A204.1 (cell line): ENCODE data around the gene ZCCHC14.
"Not testable (repeated sequence)": the region's sequence is repeated elsewhere in the genome, so short reads cannot be mapped to it uniquely, and the experiment has no call there.

Experiments
- FAIRE-seq: peaks from 2 replicates; lab custom pipeline; 2012; peaks lifted over from hg19 to GRCh38; lab: Jason Lieb, UNC

ZCCHC14 gene

DNA sequence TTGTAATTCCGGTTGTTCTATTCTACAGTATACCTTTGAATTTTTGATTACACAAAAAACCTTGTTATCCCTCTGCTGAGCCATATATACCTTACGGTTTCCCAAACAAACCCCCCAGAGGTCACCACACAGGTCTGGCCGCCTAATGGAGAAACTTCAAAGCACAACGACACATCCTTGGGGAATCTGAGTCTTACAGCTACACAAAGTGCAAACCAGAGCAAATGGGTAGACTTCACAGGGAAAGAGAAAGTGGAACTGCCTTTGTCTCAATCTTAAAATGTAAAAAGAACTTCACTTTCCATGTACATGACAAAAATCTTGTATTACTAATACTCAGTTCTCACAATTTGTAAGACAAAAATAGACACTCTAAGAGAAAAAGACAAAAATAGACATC is 111.9 kb downstream of the ZCCHC14 start:
- FAIRE-seq: no peak

DNA sequence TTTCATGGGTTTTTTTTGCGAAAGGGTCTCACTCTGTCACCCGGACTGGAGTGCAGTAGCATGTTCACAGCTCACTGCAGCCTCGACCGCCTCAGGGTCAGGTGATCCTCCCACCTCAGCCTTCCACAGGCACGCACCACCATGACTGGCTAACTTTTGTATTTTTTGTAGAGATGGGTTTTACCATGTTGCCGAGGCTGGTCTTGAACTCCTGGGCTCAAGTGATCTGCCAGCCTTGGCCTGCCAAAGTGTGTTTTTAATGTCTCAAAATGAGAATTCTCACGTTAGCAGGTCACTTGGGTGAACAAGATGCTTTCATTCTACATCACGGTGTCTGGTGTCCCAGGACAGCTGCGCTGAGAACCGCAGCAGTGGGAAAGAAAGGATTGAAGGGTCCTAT is 112.4 kb downstream of the ZCCHC14 start:
- no peak for FAIRE-seq

DNA sequence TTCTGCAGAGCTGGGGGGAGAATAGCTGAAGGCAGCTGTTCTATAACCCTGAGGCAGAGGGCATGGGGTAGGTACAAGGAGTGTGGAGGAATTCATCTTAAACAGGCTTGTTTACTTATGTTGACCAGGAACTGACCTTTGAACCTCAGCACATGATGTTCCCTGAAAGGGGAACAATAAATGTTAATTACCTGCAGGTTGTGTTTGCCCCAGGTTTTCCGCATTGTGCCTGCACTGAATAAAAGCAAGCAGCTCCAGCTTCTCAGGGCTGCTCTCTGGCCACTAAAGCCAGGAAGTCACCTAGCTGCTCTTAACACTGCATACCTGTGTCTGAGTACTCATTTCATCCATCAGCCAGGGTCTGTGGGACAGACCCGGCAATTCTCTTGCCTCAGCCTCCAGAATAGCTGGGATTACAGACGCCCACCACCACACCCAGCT is 113.5 kb downstream of the ZCCHC14 start:
- not testable (repeated sequence) for FAIRE-seq

DNA sequence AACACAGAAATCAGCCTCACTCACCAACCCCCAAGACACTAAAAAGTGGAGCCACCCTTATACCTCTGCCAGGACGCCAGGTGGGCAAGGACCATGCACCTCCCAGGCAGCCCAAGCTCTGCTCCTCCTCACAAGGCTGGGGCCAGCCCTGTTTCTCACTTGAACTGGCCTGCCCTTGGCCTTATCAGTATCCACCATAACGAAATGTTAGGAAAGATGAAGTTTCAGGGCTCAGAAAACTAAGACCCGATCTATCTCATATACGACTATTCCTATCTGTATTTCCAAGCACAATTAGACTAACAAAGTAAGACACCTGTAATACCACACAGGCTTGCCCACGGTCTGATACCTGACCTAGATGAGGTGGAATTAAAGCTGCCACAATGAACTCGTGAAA is 116.2 kb downstream of the ZCCHC14 start:
- no peak for FAIRE-seq

DNA sequence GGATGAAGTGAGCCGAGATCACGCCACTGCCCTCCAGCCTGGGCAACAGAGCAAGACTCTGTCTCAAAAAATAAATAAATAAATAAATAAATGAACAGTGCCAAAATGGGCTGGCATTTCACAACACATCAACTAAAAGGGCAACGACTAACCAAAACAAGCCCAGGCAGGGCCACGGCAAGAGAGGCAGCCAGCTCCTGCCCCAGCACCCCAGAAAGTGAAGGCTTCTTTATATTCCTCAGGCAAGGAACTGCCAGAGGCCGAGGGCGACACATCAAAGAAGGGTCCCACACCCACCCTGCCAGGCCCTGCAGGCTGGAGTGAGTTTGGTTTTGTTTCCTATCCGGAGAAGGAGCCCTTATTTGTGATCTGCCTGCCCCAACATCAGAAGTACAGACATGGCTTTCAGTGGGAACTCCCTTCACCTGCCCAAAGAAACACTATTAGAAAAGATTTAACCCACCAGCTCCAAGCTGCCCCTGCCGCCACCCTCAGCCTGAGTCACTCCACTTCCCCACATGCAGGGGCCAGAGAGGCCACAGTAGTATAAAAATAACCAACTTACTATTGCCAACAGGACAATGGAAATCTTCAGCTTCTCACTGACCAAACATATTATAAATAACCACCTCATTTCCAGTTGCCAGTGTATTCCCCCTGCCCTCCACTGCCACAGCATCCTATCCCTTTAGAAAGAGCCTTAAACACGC is 117.2 kb downstream of the ZCCHC14 start:
- FAIRE-seq: no peak

DNA sequence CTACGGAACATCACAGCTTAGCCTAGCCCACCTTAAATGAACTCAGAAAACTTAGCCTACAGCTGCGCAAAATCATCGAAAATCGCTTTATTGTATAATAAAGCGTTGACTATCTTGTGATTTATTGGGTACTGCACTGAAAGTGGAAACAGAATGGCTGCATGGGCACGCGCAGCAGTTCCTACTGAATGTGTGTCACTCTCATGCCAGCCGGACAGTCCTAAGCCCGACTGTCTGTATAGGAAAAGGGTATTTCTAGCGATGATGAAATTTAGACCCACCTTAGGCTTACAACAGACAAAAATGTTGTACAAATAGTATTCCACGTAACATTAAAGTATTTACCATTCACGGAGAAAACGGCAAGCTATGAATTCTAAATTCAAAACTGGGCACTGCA is 118.5 kb downstream of the ZCCHC14 start:
- FAIRE-seq: no peak

DNA sequence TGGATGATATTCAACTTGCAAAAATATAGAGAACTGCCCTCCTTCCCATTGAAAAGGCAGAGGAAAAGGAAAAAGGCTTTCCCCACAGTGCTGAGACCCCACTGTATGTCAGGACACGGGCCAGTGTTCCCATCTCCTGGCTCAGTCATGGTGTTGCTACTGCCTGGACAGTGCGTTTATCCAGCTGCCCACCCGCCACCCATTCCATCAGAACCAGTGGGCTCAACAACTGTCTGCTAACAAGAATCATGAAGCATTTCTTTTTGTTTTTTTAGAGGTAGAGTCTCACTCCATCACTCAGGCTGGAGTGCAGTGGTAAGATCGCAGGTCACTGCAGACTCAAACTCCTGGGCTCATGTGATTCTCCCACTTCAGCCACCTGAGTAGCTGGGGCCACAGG is 120.5 kb downstream of the ZCCHC14 start:
- FAIRE-seq: no peak

DNA sequence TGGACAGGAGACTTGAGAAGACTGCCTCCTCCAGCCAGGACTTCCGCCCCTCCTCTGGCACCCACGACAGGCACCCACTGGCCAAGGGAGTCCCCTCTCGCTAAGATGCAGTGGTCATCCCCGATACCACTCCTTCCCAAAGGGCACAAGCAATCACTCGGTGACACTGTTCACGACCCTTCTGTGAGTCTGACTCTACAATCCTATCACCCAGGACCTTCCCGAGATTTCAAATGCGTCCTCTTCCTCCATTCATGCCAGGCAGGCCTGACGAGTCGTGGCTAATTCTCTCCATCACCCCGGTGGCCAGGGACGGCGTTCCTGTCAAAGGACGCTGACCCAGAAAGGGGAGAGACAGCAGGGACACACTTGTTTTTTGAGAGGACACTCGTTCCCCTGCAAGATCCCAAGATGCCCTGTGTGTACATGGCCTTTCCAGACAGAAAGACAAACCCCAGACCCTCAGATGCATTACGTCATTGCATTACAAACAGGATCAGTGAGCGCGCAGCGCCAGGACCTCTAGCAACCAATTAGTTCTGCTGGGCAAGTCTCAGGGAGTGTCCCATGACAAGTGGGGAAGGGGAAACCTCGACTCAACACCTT is 121.5 kb downstream of the ZCCHC14 start:
- FAIRE-seq: no peak

DNA sequence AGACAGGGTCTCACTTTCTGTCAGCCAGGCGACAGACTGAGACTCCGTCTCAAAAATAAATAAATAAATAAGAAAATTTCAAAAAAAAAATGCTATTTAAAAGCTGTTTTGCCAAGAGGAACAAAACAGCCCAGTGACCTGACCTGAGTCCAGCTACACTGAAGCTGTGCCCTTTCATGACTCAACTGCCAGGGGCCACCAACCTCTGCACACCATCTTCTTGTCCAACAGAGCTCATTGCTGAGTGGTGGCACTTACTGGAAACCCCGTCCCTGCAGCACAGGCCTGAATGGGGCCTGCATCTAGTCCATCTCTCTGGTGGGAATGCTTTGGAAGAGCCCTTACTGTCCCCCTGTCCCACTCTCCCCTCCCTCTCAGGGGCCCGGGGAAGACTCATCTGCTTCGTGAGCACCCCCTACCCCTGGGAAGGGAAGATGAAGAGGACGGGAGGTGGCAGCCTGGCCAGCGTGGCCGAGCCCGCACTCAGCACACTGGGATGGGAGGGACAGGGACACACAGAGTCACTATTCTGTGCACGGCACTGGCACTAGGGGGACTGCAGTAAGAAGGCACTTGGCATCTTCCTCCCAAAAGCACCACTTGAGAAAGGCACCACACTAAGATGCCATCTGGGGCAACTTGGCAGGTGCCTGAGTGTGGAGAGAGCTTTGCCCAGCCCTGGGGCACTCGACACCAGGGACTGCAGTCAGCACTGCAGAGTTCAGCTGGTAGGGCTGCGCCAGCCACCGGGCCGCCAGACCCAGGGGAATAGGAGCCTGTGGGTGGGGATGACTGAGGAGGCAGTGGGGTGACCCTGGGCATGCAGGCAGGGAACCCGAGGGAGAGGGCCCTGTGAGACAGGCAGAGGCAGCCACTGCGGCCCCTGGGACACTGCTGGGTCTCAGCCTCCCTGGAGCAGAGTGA is 122.8 kb downstream of the ZCCHC14 start:
- no peak for FAIRE-seq

DNA sequence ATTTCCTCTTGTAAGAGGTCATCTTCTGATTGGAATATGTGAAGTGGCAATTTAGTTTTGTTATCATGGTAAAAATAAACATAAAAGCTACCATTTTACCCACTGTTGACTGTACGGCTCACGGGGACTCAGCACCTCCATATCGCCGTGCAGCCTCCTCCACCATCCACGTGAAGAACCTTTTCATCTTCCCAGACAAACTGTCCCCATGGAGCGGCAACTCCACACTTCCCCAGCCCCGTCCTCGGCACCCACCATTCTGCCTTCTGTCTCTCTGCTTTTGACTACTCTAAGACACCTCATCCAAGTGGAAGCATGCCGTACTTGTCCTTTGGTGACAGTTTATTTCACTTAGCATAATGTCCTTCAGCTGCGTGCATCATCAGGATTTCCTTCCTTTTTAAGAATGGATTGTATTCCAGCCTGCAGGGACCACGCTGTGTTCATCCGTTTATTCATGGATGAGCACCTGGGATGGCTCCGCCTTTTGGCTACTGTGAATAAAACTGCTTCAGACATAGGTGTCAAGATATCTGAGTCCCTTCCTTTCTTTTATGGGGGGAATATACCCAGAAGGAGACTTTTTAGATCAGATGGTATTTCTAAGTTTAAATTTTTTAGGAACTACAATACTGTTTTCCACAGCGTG is 123.6 kb downstream of the ZCCHC14 start:
- no peak for FAIRE-seq

DNA sequence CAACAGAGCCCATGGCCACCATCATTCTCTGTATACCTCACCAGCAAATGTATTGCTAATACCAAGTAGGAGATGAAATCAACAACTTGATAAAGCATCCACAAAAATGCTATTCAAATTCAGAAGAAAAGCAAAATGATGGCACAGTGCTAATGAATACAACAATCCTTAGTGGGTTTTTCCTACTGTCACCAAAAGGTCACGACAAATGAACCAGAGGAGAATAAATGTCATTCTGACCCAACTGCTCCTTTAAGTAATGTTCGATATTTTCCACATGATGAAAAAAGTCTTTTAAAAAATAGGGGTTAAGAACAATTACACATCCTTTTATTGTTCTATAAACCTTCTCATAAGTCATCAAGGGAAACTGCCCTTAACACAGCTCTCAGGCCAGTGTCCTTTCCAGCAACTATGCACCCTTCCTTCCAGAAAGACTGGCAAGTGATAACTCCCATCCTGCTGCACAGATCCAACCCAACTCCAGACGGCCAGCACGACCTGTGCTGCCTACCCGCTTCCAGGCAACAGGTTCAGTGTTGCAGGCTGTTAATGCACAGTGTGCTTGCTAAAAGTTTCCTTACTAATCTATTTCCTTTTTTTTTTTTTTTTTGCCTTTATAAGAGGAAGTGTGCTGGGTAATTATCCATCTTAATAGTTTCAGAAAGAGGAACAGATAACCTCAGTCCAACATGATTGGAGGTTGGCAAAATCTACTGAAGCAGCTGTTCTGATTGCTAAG is 124.6 kb downstream of the ZCCHC14 start:
- no peak for FAIRE-seq

DNA sequence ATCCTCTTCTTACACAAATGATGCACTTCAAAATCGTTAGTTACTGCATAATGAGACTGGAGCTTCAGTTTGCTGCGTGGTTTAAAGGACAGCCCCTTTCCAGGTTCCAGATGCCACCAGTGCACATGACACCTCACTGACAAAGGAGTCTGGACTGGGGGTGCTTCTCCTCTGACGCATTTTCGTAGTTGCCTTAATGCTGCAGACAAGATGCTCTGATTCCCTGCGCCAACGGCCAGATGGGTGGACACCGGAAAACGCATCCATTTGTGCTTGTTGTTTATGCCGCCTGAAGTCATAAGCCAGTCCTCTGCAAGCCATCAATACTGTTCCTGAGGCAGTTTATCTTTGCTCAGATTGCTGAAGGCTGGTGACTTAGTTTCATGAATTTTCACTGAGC is 125.3 kb downstream of the ZCCHC14 start:
- FAIRE-seq: no peak

DNA sequence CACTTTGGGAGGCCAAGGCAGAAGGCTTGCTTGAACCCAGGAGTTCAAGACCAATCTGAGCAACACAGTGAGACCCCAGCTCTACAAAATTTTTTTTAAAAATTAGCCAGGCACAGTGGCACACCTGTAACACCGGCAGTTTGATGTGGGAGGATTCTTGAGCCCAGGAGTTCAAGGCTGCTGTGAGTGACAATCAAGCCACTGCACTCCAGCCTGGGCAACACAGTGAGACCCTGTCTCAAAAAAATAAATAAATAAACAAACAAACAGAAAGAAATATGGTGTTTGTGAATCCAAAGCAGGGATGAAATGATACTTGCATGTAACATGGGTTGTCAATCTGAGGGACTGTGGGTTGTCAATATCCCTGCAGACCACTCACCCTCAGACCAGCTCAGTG is 125.9 kb downstream of the ZCCHC14 start:
- FAIRE-seq: no peak

DNA sequence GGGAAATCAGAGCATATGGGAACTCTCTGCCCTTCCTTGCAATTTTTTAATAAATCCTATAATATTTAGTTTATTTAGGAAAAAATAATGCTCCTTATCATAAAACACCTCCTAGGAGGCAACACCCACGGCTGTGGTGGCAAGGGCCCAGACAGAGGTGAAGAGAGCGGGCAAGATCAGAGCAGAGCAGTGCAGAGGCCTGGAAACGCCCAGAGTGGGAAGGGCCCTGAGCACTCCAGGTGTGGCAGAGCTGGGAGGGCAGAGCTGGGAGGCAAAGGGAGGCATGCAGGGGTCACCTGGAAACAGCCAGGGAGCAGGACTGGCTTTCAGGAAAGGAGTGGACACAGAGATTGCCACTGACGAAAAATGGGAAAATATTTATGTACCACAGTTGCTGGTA is 126.5 kb downstream of the ZCCHC14 start:
- FAIRE-seq: no peak

DNA sequence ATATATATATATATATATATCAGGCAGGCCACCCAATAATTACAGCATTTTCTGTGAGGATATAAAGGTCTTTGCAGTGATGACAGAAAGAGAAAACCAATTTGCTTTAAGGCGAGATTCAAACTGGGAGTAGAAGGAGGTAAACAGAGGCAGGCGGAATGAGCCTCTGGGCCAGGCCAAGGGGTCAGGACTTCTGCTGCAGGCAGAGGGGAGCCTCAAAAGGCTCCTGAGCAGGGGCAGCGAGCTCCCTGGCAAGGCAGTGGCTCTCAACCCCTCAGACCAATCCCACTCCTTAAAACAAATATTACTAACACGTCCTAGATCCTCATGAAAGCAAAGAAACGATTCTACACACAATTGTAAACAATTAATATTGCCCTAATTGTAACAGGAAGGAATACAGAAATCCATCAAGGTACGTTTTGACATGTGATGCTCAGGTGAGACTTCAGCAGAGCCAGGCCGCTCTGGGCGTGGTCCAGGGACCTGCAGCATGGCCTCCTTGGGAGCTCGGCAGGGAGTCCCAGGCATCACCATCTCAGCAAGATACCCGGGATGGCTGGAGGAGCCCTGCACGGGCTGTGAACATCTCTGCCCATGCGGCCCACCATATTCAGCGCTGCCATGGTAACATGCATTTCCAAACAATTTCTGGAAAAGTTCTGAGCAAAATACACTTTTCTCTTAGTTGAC is 127.7 kb downstream of the ZCCHC14 start:
- FAIRE-seq: no peak

DNA sequence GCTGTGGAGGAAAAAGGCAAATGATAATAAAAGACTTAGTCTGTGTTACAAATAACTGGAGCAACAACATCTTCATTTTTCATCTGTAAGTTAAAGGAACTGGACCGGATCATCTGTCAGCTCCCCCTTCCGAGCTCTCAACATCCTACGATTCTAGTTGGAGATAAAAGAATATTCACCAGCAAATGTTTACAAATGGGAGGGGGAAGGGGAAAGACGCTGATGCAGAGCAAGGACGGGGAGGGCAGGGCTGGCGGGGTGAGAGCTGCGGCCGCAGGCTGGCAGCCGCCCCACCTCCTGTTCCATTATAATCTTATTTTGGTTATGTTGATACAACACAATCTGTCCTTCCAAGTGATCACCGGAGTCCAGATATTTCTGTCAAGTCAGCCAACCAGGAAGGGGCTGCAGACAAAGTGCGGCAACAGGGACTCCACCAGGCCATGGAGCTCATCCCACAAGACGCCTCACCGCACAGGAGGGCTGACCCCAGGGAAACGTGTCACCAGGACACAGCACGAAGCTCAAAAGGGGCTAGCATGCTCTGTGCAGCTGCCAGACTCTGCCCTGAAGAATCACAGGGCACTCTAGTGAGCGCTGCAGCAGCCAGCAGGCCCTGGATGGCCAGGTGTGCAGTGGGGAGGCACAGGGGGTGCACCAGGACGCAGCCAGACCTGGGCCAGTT is 128.9 kb downstream of the ZCCHC14 start:
- no peak for FAIRE-seq

DNA sequence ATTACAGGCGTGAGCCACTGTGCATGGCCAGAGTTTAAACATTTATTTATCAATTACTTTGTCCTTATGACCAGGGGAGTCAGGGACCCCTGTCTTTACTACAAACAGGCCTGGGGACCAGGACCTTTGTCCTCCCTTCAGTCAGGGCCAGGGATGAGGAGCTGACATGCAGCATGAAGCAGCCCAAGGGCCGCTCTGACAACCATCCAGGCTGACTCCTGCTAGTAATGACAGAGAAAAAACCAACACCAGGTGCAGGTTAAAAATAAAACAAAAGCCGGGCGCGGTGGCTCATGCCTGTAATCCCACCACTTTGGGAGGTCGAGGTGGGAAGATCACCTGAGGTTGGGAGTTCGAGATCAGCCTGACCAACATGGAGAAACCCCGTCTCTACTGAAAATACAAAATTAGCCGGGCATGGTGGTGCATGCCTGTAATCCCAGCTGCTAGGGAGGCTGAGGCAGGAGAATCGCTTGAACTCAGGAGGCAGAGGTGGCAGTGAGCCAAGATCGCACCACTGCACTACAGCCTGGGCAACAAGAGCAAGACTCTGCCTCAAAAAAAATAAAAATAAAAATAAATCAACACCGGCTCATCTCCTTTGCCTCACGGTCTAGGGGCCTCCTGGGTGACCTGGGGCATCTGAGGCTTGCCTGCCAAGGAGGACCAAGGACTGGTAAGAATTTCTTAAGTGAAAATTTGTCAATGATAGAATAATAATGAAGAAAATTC is 129.8 kb downstream of the ZCCHC14 start:
- not testable (repeated sequence) for FAIRE-seq

DNA sequence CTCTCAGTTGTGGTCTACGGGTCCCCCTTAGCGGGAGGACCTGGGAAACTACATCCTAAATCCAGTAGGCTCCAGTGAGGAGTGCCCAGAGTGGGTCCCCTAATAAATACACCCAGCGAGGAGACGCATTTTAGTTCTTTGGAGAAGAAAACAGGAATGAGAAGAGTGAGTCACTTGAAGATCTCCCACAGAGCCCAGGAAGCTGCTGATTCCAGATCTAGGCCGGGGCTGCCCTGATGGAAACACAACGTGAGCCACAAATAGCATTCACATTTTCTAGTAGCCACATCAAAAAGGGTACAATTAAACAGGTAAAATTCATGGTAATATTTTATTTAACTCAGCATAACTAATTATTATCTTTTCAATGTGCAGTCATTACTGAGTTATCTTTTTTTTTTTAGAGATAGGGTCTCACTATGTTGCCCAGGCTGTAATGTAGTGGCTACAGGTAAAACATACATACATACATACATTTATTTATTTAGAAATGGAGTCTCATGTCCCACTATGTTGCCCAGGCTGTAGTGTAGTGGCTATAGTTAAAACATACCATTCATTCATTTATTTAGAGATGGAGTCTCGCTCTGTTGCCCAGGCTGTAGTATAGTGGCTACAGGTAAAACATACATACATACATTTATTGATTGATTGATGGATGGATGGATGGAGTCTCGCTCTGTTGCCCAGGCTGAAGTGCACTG is 130.8 kb downstream of the ZCCHC14 start:
- FAIRE-seq: no peak

DNA sequence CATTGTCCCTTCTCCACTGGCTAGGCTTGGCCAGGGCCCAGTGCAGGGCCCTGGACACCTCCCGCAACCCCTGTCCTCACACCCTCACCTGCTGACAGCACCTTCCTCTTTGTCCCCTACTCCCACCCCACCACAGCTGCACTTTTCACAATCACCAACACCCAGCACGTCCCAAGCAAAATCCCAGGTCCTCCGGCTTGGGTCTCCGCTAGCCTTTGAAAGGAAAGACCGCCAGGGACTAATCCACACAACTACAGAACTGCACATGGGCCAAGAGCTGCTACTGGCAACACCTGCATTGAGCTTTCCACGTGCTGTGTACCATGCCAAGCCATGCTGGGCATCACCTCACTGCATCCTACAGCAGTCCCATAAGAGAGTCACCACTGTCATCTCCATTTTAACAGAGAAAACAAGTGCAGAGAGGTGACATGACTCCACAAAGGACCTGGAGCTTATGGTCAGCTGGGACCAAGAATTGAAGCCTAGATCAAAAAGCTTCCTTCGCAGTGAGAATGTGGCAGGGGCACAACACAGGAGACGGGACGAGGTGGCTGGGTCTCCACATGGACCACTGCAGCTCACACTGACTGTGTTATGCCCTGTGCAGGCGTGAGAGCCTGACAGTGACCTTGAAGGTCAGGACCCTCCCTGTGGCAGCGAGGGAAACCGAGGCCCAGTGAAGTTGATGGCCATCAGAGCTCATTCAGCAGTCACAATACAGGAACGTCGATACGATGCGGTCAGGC is 131.8 kb downstream of the ZCCHC14 start:
- FAIRE-seq: no peak
